Neural cell (in vitro differentiated cells): ENCODE measurements around the gene ZNF500.

ENCODE experiments used
- CTCF ChIP-seq: fragments of 450-650 bp; IDR thresholded peaks from 2 replicates; pipeline ENCODE4 v1.5.1; 2014; ENCODE audit warnings: antibody characterized with exemption, mild to moderate bottlenecking, moderate library complexity; ENCODE audit not compliant: poor library complexity, severe bottlenecking
- EP300 ChIP-seq: fragments of 450-650 bp; conservative IDR thresholded peaks from 2 replicates; pipeline ENCODE4 v1.6.1; 2014; ENCODE audit warnings: antibody characterized with exemption, mild to moderate bottlenecking, moderate library complexity; ENCODE audit not compliant: poor library complexity, severe bottlenecking
- EZH2 ChIP-seq: fragments of 200-600, 300-800 bp; shearing (Covaris generic), sonication (generic); IDR thresholded peaks from 2 replicates; pipeline ENCODE4 v1.6.1; 2014; ENCODE audit warnings: antibody characterized with exemption, low read length, borderline replicate concordance, mild to moderate bottlenecking; ENCODE audit not compliant: insufficient read depth, poor library complexity, severe bottlenecking
- POLR2AphosphoS5 ChIP-seq: IDR thresholded peaks from 2 replicates; pipeline ENCODE4 v1.6.1; 2012
- REST ChIP-seq: IDR thresholded peaks from 2 replicates; pipeline ENCODE4 v1.6.1; 2012; ENCODE audit warnings: borderline replicate concordance
- TAF1 ChIP-seq: IDR thresholded peaks from 2 replicates; pipeline ENCODE4 v1.6.1; 2012; ENCODE audit warnings: low read depth

- TF ChIP-seq CTCF (no peak), POLR2AphosphoS5 (no peak), EP300 (no peak), EZH2 (no peak), TAF1 (no peak), REST (no peak)
Measured at GRCh38 chr16:4795828-4796572, 29.0 kb upstream of the ZNF500 start.
